Left forelimb (tissue), 1 donor: ENCODE results near the gene GPT2.

ENCODE experiments used
- DNase-seq: peaks from one replicate; pipeline ENCODE4 v3.0.0-alpha.2; 2018; ENCODE audit warnings: low spot score

The GPT2 gene, protein sequence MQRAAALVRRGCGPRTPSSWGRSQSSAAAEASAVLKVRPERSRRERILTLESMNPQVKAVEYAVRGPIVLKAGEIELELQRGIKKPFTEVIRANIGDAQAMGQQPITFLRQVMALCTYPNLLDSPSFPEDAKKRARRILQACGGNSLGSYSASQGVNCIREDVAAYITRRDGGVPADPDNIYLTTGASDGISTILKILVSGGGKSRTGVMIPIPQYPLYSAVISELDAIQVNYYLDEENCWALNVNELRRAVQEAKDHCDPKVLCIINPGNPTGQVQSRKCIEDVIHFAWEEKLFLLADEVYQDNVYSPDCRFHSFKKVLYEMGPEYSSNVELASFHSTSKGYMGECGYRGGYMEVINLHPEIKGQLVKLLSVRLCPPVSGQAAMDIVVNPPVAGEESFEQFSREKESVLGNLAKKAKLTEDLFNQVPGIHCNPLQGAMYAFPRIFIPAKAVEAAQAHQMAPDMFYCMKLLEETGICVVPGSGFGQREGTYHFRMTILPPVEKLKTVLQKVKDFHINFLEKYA

DNA sequence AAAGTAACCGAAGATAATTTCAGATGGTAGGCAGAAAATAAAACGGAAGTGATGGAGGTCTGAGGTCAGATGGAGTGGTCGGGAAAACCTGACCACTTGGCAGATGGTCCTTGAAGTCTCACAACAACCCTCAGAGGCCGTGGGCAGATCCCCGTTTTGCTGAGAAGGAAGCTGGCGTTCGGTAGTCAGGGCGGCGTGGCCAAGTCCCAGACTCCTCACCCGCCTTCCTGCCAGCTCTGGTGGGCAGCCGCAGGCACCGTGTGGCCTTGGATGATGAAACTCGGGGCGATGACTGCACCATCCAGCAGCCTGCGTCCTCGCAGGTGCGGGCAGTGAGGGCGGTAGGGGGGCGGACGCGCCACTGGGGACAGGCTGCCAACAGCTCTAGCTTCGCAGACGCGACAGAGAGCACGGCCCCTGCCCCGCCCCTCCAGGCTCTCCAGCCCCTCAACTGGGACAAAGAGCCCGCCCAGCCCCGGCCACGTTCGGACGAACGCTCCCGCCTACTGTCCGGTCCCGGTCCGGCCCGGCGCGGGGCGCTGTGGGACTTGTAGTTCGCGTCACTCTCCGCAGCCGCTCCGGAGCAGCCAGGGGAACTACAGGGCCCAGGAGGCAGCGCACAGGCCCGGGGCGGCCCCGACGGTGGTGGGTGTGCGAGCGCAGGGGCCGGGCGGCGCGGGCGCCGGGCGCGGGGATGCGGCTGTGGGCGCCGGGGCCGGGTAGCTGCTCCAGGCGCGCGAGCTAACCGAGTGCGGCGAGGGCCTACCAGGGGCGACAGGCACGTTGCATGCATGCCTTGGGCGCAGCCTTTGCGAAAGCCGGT, at the start of gene GPT2:
TSS of gene GPT2 (plus strand) at position 673 of the 823 bp plus-strand sequence. CDS start 354 bp downstream, outside the sequence.
- DNase-seq: peak; percentile 97

DNA sequence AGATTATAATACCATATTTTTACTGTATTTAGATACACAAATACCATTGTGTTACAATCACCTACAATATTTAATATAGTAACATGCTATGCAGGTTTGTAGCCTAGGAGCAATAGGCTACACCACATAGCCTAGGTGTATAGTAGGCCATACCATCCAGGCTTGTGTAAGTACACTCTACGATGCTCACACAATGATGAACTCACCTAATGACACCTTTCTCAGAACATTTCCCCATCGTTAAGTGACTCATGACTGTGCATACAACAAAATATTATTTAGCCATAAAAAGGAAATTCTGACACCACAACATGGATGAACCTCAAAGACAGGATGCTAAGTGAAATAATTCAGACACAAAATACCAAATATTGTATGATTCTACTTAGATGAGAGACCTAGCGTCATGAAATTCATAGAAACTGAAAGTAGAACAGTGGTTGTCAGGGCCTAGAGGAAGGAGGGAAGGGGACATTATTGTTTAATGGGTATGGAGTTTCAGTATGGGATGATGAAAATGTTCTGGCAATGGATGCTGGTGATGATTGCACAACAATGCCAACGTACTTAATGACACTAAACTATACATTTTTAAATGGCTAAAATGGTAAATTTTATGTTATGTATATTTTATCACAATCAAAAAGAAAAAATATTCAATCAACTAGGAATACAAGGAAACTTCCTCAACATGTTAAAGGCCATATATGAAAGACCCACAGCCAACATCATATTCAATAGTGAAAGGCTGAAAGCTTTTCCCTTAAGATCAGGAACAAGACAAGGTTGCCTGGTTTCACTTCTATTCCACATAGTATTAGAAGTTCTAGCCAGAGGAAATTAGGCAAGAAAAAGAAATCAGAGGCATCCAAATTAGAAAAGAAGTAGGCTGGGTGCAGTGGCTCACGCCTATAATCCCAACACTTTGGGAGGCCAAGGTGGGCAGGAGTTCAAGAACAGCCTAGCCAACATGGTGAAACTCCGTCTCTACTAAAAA, 47.3 kb upstream of the GPT2 start:
- no peak for DNase-seq

DNA sequence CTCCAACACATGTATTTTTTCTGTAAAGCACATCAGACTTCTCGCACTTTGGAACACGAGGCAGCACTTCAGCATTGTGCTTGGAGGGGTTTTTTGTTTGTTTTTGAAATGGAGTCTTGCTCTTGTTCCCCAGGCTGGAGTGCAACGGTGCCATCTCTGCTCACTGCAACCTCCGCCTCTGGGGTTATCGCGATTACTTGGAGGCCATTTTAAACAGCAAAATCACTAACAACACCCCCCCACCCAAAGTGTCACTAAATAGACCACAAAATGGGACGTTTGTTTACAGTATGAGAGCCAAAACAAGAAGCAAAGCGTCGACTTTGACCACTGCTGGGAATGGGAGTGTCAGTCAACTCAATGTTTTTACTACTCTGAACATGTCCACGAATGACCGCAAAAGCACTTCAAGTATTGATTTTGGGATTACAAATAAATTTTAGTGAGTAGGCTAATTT, 44.1 kb upstream of the GPT2 start:
- no peak for DNase-seq

DNA sequence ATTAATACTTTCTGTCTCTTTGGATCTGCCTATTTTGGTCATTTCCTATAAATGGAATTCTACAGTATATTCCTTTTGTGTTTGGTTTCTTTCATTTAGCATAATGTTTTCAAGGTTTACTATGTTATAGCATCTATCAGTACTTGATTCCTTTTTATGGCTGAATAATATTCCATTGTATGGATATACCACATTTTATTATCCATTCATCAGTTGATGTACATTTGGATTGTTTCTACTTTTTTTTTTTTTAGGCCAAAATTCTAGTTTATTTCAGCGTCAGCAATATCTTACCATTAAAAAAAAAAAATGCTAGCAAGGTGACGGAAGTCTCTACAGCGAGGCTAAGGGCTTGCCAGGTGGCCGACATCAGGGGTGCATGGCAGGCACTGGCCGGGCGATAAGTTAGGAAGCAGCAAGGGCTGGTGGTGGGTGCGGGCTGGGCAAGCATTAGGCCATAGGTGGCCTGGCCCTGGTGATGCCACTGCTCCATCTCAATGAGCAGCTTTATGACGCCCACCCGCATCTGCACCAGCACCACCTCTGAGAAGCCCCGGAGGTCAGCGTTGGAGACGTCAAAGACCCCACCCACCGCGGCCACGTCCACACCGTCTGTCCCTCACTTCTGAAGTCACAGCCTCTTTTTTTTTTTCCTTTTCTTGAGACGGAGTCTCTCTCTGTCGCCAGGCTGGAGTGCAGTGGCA, 41.8 kb upstream of the GPT2 start:
- DNase-seq: no peak

DNA sequence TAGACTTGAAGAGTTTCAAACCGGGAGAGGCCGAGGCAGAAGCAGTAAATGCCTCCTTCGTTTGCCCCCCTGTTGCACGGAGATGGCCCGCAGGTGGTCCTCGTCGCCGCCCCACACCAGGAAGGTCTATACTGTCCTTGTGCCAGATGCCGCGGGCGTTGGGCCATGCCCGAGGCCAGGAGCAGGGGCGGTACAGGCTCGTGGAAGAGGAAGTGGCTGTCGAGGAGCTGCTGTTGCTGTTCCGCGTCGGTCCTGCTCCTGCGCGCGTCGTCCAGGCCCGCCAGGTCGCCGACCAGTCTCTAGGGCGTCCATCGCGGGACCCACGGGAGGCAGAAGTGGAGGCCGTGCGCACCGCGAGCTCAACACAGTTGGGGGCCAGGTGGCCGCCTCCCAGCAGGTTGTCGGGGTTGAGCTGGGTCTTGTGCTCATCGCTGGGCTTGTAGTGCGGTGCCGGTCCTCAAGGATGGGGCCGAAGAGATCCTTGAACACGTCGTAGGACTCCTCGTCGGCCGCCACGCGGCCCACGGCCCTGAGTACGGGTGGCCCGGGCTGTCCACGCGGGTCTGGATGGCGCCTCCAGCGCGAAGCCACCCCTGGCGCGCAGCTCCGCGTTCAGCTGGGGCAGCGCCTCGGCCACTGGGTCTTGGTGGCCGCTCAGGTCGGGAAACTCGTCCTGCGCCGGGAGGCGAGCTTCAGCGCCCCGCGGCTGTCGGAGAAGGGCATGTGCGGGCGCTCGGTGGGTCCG, 40.1 kb upstream of the GPT2 start:
- no peak for DNase-seq

DNA sequence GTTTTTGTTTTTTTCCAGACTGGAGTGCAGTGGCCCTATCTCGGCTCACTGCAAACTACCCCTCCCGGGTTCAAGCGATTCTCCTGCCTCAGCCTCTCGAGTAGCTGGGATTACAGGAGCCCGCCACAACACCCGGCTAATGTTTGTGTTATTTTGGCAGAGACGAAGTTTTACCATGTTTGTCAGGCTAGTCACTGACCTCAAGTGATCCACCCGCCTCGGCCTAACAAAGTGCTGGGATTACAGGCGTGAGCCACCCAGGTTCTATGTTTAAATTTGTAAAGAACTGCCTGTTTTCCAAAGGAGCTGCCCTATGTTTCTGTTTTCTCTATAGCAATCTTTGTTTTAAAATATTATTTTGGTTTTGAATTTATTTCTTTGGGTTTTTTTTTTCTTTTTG, 39.4 kb upstream of the GPT2 start:
- no peak for DNase-seq

DNA sequence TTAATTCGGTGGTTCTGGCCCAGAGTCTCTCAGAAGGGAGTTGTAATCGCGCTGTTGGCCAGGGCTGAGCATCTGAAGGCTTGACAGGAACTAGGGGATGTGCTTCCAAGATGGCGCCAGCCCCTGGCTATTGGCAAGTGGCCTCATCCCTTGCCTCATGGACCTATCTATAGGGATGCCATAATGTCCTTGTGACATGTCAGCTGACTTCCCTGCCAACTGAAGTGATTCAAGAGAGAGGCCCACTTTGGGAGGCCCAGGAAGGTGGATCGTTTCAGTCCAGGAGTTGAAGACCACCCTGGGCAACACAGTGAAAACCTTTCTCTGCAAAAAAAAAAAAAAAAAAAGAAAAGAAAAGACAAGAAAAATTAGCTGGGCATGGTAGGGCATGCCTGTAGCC, 38.2 kb upstream of the GPT2 start:
- DNase-seq: no peak

DNA sequence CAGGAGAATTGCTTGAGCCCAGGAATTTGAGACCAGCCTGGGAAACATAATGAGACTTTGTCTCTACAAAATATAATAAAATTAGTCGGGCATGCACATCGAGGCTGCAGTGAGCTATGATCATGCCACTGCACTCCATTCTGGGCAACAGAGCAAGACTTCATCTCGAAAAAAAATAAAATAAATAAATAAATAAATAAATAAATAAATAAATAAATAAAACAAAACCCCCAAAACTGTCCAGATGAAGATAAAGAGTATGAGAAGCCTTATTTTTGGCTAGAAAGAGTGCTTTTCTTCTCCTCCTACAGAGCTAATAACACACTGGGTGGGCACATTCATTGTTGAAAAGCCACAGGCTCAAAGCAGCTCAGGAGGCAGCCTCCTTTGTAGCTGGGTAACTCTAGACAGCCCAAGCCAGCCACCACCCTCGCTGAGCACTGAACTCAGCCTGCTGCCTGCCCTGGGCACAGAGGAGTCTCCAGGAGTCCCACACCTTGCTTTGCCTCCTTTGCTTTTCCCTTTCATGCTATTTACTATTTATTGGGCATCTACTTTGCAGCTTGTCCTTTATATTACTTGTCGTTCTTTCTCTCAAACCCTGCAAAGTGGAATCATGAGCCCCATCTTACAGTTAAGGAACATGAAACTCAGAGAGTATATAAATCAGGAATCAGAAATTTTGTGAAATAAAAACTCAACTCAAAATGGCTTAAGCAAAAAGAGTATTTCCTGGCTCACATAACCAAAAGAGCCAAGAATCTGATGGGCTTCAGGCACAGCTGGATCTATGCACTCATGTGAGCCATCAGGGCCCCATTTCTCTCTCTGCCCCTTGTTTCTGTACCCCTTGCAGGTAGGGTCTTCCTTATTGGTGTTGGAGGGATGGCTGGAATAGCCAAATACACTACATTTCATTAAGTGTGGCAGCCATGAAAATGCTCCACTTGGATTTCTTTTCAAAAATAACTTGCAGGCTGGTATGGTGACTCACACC, 35.1 kb upstream of the GPT2 start:
- no peak for DNase-seq

DNA sequence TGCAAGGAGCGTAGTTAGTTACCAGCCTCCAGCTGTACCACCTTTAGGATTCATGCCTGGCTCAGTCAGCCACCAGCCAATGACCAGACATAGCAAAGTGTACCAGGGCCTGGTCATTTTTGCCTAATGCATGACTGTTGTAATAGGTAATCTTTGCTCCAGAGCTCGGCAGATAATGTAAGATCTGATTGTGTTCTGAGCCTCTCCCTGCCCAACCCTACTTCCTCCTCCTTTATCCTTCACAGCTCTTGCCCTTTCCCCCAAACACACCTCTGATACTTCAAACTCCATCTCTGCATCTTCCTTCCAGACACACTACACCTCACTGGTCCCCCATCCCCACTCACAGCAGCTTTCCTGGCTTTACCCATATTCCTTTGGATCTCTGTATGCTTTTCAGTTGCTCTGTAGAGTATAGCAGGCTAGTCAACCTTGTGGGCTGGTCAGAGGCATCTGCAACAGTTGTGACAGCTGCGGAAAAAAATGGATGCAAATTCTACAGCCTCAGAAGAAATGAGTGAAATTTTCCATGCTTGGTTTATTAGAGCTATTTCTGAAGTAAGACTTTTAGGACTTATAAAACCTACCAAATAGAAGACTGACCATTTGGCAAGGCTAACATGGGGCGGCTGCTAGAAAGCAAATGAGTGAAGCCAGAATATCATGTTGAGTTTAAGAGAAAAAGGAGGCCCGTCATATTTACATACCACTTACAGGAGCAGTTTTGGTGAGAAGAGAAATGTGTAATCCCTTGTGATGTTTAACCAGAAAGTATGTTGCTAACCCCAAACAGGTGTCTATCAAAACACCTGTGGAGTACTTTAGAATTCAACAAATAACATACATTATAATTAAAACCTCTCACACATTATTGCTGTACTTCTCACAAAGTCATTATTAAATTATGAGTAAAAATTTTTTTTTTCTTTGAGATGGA, 33.3 kb upstream of the GPT2 start:
- no peak for DNase-seq

DNA sequence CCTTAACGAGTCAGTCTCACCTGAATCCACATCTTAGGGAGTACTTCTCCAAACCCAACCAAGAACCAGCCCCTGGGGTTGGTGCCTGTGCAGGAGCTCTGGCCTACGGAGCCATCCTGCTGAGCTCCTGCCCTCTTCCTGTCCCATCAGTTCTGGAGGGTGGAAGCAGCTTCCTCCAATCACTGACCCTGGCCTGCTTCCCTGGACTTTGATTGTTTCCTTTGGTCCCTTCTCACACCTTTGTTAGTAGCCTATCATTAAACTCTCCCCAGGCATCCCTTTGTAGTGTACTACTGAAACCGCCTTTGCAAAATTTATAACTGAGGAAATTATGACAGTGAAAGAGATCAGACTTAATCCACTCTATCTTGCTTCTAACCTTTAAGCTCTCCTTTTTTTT, 32.0 kb upstream of the GPT2 start:
- DNase-seq: no peak

DNA sequence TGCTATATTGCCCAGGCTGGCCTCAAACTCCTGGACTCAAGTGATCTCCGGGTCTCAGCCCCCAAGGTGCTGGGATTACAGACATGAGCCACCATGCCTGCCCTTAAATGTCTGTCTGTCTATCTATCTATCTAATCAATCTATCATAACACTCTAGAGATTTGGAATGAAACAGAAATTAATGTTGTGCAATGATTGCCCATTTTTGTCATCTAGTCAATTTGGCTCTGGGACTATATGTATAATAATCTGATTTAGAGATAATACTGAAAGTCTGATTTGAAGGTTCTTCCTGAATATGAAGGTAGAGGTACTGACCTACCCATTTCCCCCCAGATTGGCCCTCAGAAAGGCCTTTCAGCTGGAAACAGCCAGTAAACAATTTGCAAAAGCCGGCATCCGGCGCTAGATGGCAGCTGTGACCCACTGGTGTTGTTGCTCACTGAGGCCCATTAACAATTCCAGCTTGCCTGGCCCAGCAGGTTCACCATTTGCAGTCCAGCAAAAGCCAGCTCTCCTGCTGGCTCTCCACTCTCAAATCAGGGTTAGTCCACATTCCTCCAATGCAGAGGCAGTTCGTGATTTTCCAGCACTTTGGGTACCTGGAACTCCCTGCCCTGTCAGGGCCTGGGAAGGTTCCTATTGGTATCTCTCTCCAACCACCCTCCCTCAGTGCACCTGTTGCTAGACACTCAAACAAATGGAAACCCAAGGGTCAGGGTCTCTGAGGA, 30.3 kb upstream of the GPT2 start:
- DNase-seq: peak; percentile 77

DNA sequence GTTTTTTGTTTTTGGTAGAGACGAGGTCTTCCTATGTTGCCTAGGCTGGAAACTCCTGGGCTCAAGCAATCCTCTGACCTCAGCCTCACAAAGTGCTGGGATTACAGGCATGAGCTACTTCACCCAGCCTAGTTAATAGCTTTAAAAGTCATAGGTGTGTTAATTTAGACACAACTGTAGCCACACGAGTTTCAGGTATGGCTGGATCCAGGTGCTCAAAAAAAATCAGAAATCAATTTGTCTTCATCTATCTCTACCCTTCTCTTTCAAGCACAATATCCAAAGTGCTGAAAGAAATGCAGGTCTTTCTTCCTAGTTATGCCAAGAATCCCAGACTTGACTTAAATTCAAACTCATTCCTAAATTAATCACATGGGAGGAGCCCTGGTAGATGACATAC, 29.3 kb upstream of the GPT2 start:
- DNase-seq: no peak

DNA sequence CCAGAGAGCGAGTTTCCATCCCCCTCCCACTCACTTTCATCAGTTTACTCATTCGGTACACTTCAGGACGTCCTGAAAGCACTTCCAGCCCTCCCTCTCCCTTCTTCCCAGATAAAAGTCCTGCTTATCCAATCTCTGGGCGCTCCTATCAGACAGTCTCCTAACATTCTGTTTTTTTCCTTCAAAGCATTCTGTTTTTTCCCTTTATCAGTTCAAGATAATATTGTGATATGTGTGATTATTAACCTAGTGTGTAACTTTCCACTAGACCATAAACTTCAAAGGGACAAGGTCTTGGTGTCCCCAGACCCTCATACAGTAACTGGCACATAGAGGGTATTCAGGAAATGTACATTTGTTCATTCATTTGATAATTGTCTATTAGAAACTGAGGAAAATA, 28.8 kb upstream of the GPT2 start:
- no peak for DNase-seq

DNA sequence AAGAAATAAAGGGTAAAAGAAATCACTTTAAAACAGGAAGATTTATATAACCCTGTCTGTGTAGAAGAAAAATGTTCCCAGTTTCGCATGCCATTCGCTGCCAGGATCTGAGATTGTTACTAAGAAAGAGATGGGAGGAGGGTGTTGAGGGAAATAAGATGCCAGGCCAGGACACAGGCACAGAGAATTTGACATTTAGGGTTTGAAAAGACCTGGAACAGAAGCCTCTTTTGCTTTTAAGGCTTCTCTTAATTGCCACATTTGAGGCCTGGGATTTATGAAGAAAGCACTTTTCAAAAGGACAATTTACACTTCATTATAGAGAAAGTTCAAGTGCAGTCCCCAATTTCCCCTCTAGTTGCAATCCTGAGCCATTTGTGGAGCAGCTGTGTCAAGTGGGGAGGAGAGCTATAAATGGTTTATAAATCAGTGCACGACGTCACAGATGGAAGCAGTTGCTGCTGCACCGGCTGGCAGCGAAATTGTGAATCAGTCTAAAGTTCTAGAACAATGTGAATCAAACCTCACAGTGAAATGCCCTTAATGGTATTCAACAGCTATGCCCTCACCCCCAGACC, 26.7 kb upstream of the GPT2 start:
- no peak for DNase-seq

DNA sequence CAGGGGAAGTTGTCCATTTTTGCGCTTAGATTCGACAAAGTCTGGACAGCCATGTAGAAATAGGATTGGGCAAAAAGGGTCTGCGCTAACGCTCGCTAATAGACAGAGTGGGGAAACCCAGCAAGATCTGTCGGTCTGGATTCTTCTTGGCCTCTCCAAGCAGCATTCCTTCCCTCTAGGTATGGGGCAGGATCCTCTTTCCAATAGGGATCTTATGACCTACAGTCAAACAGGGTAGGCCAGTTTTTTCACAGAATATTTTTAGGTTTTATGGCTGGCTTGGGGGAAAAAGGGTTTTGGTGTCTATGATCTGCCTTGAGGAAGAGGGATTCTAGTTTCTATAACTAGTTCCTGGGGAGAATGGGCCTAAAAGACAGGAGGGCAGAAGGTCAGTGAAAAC, 26.0 kb upstream of the GPT2 start:
- DNase-seq: no peak

DNA sequence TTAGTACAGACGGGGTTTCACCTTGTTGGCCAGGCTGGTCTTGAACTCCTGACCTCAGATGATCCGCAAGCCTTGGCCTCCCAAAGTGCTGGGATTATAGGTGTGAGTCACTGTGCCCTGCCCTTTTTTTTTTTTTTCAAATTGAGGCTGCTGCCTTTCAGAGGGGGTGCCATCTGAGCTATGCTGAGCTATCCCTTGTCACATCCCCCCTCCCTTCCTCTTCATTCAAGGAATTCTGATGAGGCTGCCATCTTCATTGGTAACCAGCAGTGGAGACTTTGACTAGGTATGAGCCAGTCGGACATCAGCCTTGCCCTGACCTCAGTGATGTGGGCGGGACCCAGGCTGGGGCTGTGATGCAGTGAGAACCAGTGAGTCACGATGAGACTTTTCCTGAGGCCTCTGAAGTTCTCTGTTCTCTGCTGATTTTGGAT, 24.4 kb upstream of the GPT2 start:
- no peak for DNase-seq
